H9 (cell line): ENCODE measurements around the gene KCNH1. TPM values are rescaled to one million over a fixed set of nuclear protein-coding genes. Genes with fewer than 3 reads are reported as not detected.

Experiments used
- DNase-seq: peaks from one replicate; pipeline ENCODE4 v3.0.0-alpha.2; 2017
- H2AFZ ChIP-seq: one replicate; pipeline ENCODE4 v1.6.1; 2013; ENCODE audit warnings: mild to moderate bottlenecking, low read length, control low read depth, moderate library complexity
- H2AK5ac ChIP-seq: 2 replicates; pipeline ENCODE4 v1.6.1; 2013; ENCODE audit warnings: low read length, control low read depth, mixed read lengths; ENCODE audit not compliant: insufficient read length
- H2BK120ac ChIP-seq: one replicate; pipeline ENCODE4 v1.6.1; 2013; ENCODE audit warnings: low read depth, mild to moderate bottlenecking, low read length, control low read depth, inconsistent platforms; ENCODE audit not compliant: poor library complexity, severe bottlenecking
- H2BK12ac ChIP-seq: 2 replicates; pipeline ENCODE4 v1.6.1; 2013; ENCODE audit warnings: low read length, control low read depth, mixed read lengths, low read depth; ENCODE audit not compliant: insufficient read length
- H2BK15ac ChIP-seq: 2 replicates; pipeline ENCODE4 v1.6.1; 2013; ENCODE audit warnings: low read depth, low read length, control low read depth
- H2BK20ac ChIP-seq: one replicate; pipeline ENCODE4 v1.6.1; 2013; ENCODE audit warnings: low read depth, mild to moderate bottlenecking, low read length, control low read depth, inconsistent platforms; ENCODE audit not compliant: poor library complexity, severe bottlenecking
- H2BK5ac ChIP-seq: 2 replicates; pipeline ENCODE4 v1.6.1; 2013; ENCODE audit warnings: low read length, control low read depth, mixed read lengths; ENCODE audit not compliant: insufficient read length
- H3K14ac ChIP-seq: 2 replicates; pipeline ENCODE4 v1.6.1; 2013; ENCODE audit warnings: low read length, control low read depth; ENCODE audit not compliant: insufficient read depth
- H3K18ac ChIP-seq: 2 replicates; pipeline ENCODE4 v1.6.1; 2013; ENCODE audit warnings: low read depth, mild to moderate bottlenecking, mixed read lengths, low read length, control low read depth; ENCODE audit not compliant: insufficient read length
- H3K23ac ChIP-seq: 2 replicates; pipeline ENCODE4 v1.6.1; 2013; ENCODE audit warnings: low read length, control low read depth, mixed read lengths, low read depth; ENCODE audit not compliant: insufficient read length
- H3K23me2 ChIP-seq: 2 replicates; pipeline ENCODE4 v1.6.1; 2013; ENCODE audit warnings: low read depth, mild to moderate bottlenecking, mixed read lengths, low read length, control low read depth; ENCODE audit not compliant: insufficient read length, poor library complexity, severe bottlenecking
- H3K27ac ChIP-seq: 2 replicates; pipeline ENCODE4 v1.5.1; 2013; ENCODE audit warnings: low read length, control low read depth, mixed read lengths, low read depth; ENCODE audit not compliant: insufficient read length
- H3K27me3 ChIP-seq: 2 replicates; pipeline ENCODE4 v1.6.1; 2013; ENCODE audit warnings: low read length, control low read depth, inconsistent platforms; ENCODE audit not compliant: insufficient read depth
- H3K4ac ChIP-seq: 2 replicates; pipeline ENCODE4 v1.6.1; 2013; ENCODE audit warnings: low read depth, mild to moderate bottlenecking, control low read depth, inconsistent platforms, low read length, moderate library complexity
- H3K4me1 ChIP-seq: 2 replicates; pipeline ENCODE4 v1.6.1; 2013; ENCODE audit warnings: low read length, control low read depth, inconsistent platforms; ENCODE audit not compliant: insufficient read depth
- H3K4me2 ChIP-seq: 2 replicates; pipeline ENCODE4 v1.6.1; 2013; ENCODE audit warnings: low read length, control low read depth, mixed read lengths; ENCODE audit not compliant: insufficient read length, insufficient read depth
- H3K56ac ChIP-seq: 2 replicates; pipeline ENCODE4 v1.6.1; 2013; ENCODE audit warnings: low read depth, mild to moderate bottlenecking, mixed read lengths, low read length, control low read depth; ENCODE audit not compliant: insufficient read length
- H3K79me1 ChIP-seq: 2 replicates; pipeline ENCODE4 v1.6.1; 2013; ENCODE audit warnings: low read depth, mild to moderate bottlenecking, moderate library complexity, low read length, control low read depth, inconsistent platforms; ENCODE audit not compliant: insufficient read depth, poor library complexity, severe bottlenecking
- H3K79me2 ChIP-seq: 2 replicates; pipeline ENCODE4 v1.6.1; 2013; ENCODE audit warnings: low read length, control low read depth, inconsistent platforms; ENCODE audit not compliant: insufficient read depth
- H3K9ac ChIP-seq: 2 replicates; pipeline ENCODE4 v1.6.1; 2013; ENCODE audit warnings: low read length, control low read depth, mixed read lengths; ENCODE audit not compliant: insufficient read length; ENCODE audit errors: extremely low read depth
- H3K9me3 ChIP-seq: one replicate; pipeline ENCODE4 v1.6.1; 2013; ENCODE audit warnings: low read depth, low read length, inconsistent platforms; ENCODE audit not compliant: control insufficient read depth
- H3T11ph ChIP-seq: one replicate; pipeline ENCODE4 v1.6.1; 2013; ENCODE audit warnings: mild to moderate bottlenecking, low read length, control low read depth, inconsistent platforms
- H4K20me1 ChIP-seq: one replicate; pipeline ENCODE4 v1.6.1; 2013; ENCODE audit not compliant: control insufficient read depth, insufficient read length, insufficient read depth
- H4K5ac ChIP-seq: 2 replicates; pipeline ENCODE4 v1.6.1; 2013; ENCODE audit warnings: low read depth, mild to moderate bottlenecking, mixed read lengths, low read length, control low read depth; ENCODE audit not compliant: insufficient read length
- H4K8ac ChIP-seq: replicated peaks from 2 replicates; pipeline ENCODE4 v1.6.1; 2013; ENCODE audit warnings: low read length, control low read depth, mixed read lengths, low read depth; ENCODE audit not compliant: insufficient read length
- H4K91ac ChIP-seq: 2 replicates; pipeline ENCODE4 v1.6.1; 2013; ENCODE audit warnings: low read depth, mild to moderate bottlenecking, moderate library complexity, mixed read lengths, low read length, control low read depth; ENCODE audit not compliant: insufficient read length
- H3K27ac Mint-ChIP-seq, 3 experiments: 2 replicates in 2 of 3; 3 replicates in 1 of 3; pipeline ENCODE4 v1.8.0; 2020 to 2021; ENCODE audit warnings: mixed read lengths in 3 of 3, mild to moderate bottlenecking in 1 of 3, moderate library complexity in 1 of 3
- H3K27me3 Mint-ChIP-seq: 2 replicates; pipeline ENCODE4 v1.8.0; 2021; ENCODE audit warnings: low read depth, mild to moderate bottlenecking, moderate library complexity, mixed read lengths
- H3K36me3 Mint-ChIP-seq, 3 experiments: 2 replicates in 2 of 3; 3 replicates in 1 of 3; pipeline ENCODE4 v1.8.0; 2020 to 2021; ENCODE audit warnings: low read depth in 3 of 3, mixed read lengths in 3 of 3; ENCODE audit not compliant: insufficient read depth in 1 of 3
- H3K4me1 Mint-ChIP-seq, 2 experiments: 2 replicates each; pipeline ENCODE4 v1.8.0; 2020; ENCODE audit warnings: mixed read lengths in 2 of 2
- H3K4me3 Mint-ChIP-seq, 2 experiments: 2 replicates in 1 of 2; 3 replicates in 1 of 2; pipeline ENCODE4 v1.8.0; 2020 to 2021; ENCODE audit warnings: mild to moderate bottlenecking in 2 of 2, mixed read lengths in 2 of 2, moderate library complexity in 1 of 2
- H3K9me3 Mint-ChIP-seq, 2 experiments: 2 replicates in 1 of 2; 3 replicates in 1 of 2; pipeline ENCODE4 v1.8.0; 2020; ENCODE audit warnings: mild to moderate bottlenecking in 2 of 2, mixed read lengths in 2 of 2, moderate library complexity in 1 of 2
- CTCF ChIP-seq: fragments of 200-600 bp; sonication (generic); conservative IDR thresholded peaks from 3 replicates; pipeline ENCODE4 v1.8.0; 2021; ENCODE audit warnings: antibody characterized with exemption, mild to moderate bottlenecking
- whole genome bisulfite sequencing: extraction: QIAGEN DNeasy Blood & Tissue Kit; methylation state at CpG from one replicate; pipeline ENCODE4 v1.1.7; 2013; ENCODE audit warnings: missing lambda C conversion rate, low lambda C conversion rate, mixed read lengths; ENCODE audit not compliant: insufficient read length; ENCODE audit errors: extremely low coverage; 5-methylcytosine and 5-hydroxymethylcytosine counted together
- total RNA-seq: library from RNA; stranded (reverse); gene quantifications from 2 replicates; pipeline ENCODE4 v1.2.1, GENCODE V29; 2021

KCNH1 gene
- total RNA-seq, 1 experiment from 2014 or later = 0.11 TPM

- H3K23me2 ChIP-seq = no peaks in the 10 kb centered on the region
- no peaks in the 10 kb centered on the region for H3K27me3 ChIP-seq
- DNase-seq = no peak
- H3K79me2 ChIP-seq = no peaks in the 10 kb centered on the region
- no peaks in the 10 kb centered on the region for H3K36me3 Mint-ChIP-seq
- TF ChIP-seq CTCF = no peak
- no peak overlapping the region for H3K23ac ChIP-seq
- H2BK15ac ChIP-seq = no peak overlapping the region
- no peak overlapping the region for H3K14ac ChIP-seq
- H3K79me1 ChIP-seq = no peaks in the 10 kb centered on the region
- H4K20me1 ChIP-seq = no peaks in the 10 kb centered on the region
- no peak overlapping the region for H2BK12ac ChIP-seq
- no peak overlapping the region for H2BK5ac ChIP-seq
- H2BK120ac ChIP-seq = no peak overlapping the region
- no peak overlapping the region for H4K91ac ChIP-seq
- H3K4me3 Mint-ChIP-seq = no peak overlapping the region
- H4K8ac ChIP-seq = no peak overlapping the region
- H3K27ac ChIP-seq = no peak overlapping the region
- no peak overlapping the region for H3K27ac Mint-ChIP-seq
- no peak overlapping the region for H2AFZ ChIP-seq
- H3K9me3 ChIP-seq = no peaks in the 10 kb centered on the region
- H2BK20ac ChIP-seq = no peak overlapping the region
- no peaks in the 10 kb centered on the region for H3K4me1 Mint-ChIP-seq
- H3K4me1 ChIP-seq = no peaks in the 10 kb centered on the region
- no peak overlapping the region for H3K4ac ChIP-seq
- H3K9me3 Mint-ChIP-seq = no peaks in the 10 kb centered on the region
- no peak overlapping the region for H2AK5ac ChIP-seq
- no peak overlapping the region for H3K56ac ChIP-seq
- no peak overlapping the region for H3K4me2 ChIP-seq
- peaks cover 3% of the 10 kb centered on the region for H3K27me3 Mint-ChIP-seq
- no CpG with 5 or more reads among the region's 3 CpGs for WGBS
- no peak overlapping the region for H3T11ph ChIP-seq
- H3K9ac ChIP-seq = no peak overlapping the region
- H4K5ac ChIP-seq = no peak overlapping the region
- no peak overlapping the region for H3K18ac ChIP-seq
Measured at GRCh38 chr1:210821615-210822014, 312.3 kb downstream of the KCNH1 start.
